SK-N-SH treated with all-trans-retinoic acid at 6 μM for 48 hours (cell line): ENCODE results near the gene CHIC2.

ENCODE experiments used
- ATAC-seq: fragments of 200-7000 bp; cut with Tn5 transposase; 3 replicates; pipeline ENCODE4 v1.9.1; 2020; ENCODE audit warnings: mild to moderate bottlenecking, moderate library complexity
- BACH2 ChIP-seq: fragments of 250-450 bp; sonication (Bioruptor Pico); IDR thresholded peaks from 2 replicates; pipeline ENCODE4 v1.9.0; 2021; ENCODE audit warnings: mild to moderate bottlenecking, borderline replicate concordance
- ESRRG ChIP-seq: fragments of 250-450 bp; sonication (Bioruptor Pico); IDR thresholded peaks from 2 replicates; pipeline ENCODE4 v1.6.1; 2021; ENCODE audit warnings: mild to moderate bottlenecking
- POU6F1 ChIP-seq: fragments of 250-450 bp; sonication (Bioruptor Pico); IDR thresholded peaks from 2 replicates; pipeline ENCODE4 v1.8.0; 2021; ENCODE audit warnings: low read depth, mild to moderate bottlenecking, moderate library complexity, borderline replicate concordance
- RARB ChIP-seq: fragments of 250-450 bp; sonication (Bioruptor Pico); IDR thresholded peaks from 2 replicates; pipeline ENCODE4 v1.8.0; 2021; ENCODE audit warnings: mild to moderate bottlenecking, moderate library complexity
- SNAI2 ChIP-seq: fragments of 250-450 bp; sonication (Bioruptor Pico); IDR thresholded peaks from 2 replicates; pipeline ENCODE4 v1.5.0; 2020; ENCODE audit warnings: mild to moderate bottlenecking, moderate library complexity
- TOX ChIP-seq: fragments of 250-450 bp; sonication (Bioruptor Pico); IDR thresholded peaks from 2 replicates; pipeline ENCODE4 v1.8.0; 2021; ENCODE audit warnings: mild to moderate bottlenecking, moderate library complexity, borderline replicate concordance
- ZFP30 ChIP-seq: fragments of 450-650 bp; formaldehyde crosslinking; IDR thresholded peaks from 2 replicates; pipeline ENCODE4 v1.5.0; 2022; ENCODE audit warnings: mild to moderate bottlenecking, moderate library complexity
- ZNF8 ChIP-seq: fragments of 450-650 bp; formaldehyde crosslinking; IDR thresholded peaks from 2 replicates; pipeline ENCODE4 v1.5.0; 2020; ENCODE audit warnings: mild to moderate bottlenecking, moderate library complexity
- TF ChIP-seq, protein P1 (sequence below): fragments of 250-450 bp; sonication (Bioruptor Pico); IDR thresholded peaks from 2 replicates; pipeline ENCODE4 v1.5.1; 2020; ENCODE audit warnings: low read depth, mild to moderate bottlenecking, moderate library complexity

The CHIC2 gene

GRCh38 chr4:53960843-53961242, 103.6 kb downstream of the CHIC2 start:
- TF ChIP-seq ZFP30 = no peak
- TF ChIP-seq, protein P1, sequence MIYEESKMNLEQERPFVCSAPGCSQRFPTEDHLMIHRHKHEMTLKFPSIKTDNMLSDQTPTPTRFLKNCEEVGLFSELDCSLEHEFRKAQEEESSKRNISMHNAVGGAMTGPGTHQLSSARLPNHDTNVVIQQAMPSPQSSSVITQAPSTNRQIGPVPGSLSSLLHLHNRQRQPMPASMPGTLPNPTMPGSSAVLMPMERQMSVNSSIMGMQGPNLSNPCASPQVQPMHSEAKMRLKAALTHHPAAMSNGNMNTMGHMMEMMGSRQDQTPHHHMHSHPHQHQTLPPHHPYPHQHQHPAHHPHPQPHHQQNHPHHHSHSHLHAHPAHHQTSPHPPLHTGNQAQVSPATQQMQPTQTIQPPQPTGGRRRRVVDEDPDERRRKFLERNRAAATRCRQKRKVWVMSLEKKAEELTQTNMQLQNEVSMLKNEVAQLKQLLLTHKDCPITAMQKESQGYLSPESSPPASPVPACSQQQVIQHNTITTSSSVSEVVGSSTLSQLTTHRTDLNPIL (CRISPR knock-in tag) = no peak
- TF ChIP-seq BACH2 (CRISPR knock-in tag) = no peak
- TF ChIP-seq RARB (CRISPR knock-in tag) = no peak
- no peak for TF ChIP-seq POU6F1 (CRISPR knock-in tag)
- TF ChIP-seq ZNF8 (CRISPR knock-in tag) = no peak
- no peak for TF ChIP-seq TOX (CRISPR knock-in tag)
- TF ChIP-seq SNAI2 (CRISPR knock-in tag) = no peak
- no peak for TF ChIP-seq ESRRG (CRISPR knock-in tag)
- no peak for ATAC-seq
